Omental fat pad (tissue), 4 donors: Measurements from ENCODE around the gene SIX2. TPM values are rescaled to one million over a fixed set of nuclear protein-coding genes. Genes with fewer than 3 reads are reported as not detected.
A peak's percentile ranks its signal among the peaks of the same experiment; 100 is the strongest.

ENCODE experiments used
- ATAC-seq: fragments of 150-250 bp; one replicate; pipeline ENCODE4 v1.9.1; 2016; ENCODE audit warnings: mild to moderate bottlenecking, moderate library complexity; ENCODE audit not compliant: low FRiP score
- DNase-seq: peaks from one replicate; pipeline ENCODE4 v3.0.0-alpha.2; 2019; ENCODE audit warnings: low spot score
- CTCF ChIP-seq, 3 donors: fragments of 450-650 bp; IDR thresholded peaks; one replicate each; pipeline ENCODE4 v1.5.1; 2016 to 2017; ENCODE audit warnings: antibody characterized with exemption in 3 of 3, mild to moderate bottlenecking in 3 of 3, moderate library complexity in 2 of 3
- total RNA-seq, 4 donors: library from RNA; depleted of rRNA; stranded (reverse); fragments of >200 nt; gene quantifications; one replicate each; pipeline ENCODE4 v1.1.0, GENCODE V29; 2016

Gene SIX2
- total RNA-seq, 4 donors from 2014 or later: 3.6 to 26.3 (median 12.7) TPM

GRCh38 chr2:44956843-44957242 is 52.4 kb downstream of the SIX2 start:
- TF ChIP-seq CTCF (IDR thresholded peaks at IDR 0.05): no peak
- ATAC-seq (no peak), DNase-seq (no peak)

GRCh38 chr2:44955593-44956392 is 53.5 kb downstream of the SIX2 start:
- ATAC-seq: peak; percentile 74
- DNase-seq: peak; percentile 40
- TF ChIP-seq CTCF (IDR thresholded peaks at IDR 0.05): peak in 2 of 3 donors; percentile 19 to 45

Other genes starting within 250 kb of the SIX2 start
- gene SIX3, start 67.8 kb downstream of the SIX2 start, total RNA-seq: not detected